Urothelium cell line (cell line): ENCODE measurements around the gene PKNOX1.
"Not testable (repeated sequence)": the region's sequence is repeated elsewhere in the genome, so short reads cannot be mapped to it uniquely, and the experiment has no call there.

ENCODE experiments used
- DNase-seq: peaks from one replicate; pipeline ENCODE4 v3.0.0; 2011; ENCODE audit warnings: low spot score, mixed read lengths
- FAIRE-seq: peaks from 2 replicates; lab custom pipeline; 2011; peaks lifted over from hg19 to GRCh38; lab: Jason Lieb, UNC

The PKNOX1 gene

DNA sequence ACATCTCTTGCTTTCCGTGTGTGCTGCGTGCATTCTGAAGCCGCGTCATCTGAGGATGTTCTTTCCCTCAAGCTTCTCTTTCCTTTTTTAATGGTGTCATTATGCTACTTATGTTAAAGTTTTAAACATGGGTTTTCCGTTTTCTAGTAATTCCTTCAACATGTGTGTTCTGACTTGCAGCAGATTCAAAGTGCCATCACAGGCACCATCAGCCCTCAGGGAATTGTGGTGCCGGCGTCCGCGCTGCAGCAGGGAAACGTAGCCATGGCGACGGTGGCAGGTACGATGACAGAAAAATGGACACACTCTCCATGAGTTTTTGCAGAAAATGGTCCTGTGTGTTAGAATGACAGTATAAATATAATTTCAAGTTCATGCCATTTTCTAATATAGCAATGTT is 42.4 kb downstream of the PKNOX1 start:
- DNase-seq (no peak), FAIRE-seq (no peak)

DNA sequence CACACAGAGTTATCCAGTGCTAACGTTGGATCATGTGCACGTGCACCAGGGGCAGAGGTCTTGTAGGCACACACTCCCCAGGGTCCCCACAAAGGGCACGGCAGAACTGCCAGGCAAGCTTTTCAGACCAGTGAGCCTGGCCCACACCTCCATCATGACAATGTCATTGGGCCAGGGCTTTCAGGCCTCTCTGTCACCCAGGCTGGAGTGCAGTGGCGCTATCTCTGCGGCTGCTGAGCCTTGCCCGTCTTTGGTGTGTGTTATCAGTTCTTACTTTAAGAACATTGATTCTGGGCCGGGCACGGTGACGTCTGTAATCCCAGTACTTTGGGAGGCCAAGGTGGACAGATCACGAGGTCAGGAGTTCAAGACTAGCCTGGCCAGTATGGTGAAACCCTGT is 44.2 kb downstream of the PKNOX1 start:
- DNase-seq (no peak), FAIRE-seq (no peak)

DNA sequence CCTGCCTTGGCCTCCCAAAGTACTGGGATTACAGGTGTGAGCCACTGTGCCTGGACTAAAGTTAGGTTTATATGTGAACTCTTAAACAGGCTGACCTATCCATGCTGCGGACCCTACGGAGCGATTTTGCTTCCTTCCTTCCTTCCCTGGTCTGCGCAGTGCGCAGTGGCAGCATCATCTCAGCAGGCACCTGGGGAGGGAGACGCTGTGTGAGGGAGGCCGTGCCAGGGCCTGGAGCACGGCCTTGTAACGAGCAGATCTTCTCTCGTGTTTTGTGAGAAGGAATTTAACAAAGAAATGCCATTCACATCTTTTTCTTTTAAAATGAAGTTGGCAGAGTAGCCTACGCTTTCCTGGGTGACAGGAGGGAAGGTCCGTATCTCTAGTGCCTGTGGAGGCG is 45.8 kb downstream of the PKNOX1 start:
- DNase-seq, result no peak
- FAIRE-seq, result no peak

DNA sequence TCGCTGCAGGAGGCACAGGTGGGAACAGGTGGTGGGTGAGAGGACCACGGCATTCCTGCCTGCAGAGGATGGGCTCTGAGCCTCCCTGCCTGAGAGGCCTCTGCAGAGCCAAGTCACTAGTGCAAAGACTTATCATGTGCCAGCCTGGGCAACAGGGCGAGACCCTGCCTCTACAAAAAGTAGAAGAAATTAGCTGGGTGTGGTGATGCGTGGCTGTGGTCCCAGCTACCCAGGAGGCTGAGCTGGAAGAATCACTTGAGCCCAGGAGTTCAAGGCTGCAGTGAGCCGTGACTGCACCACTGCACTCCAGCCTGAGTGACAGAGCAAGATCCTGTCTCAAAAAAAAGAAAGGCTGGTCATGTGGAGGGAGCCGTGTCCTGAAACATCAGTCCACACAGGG is 46.4 kb downstream of the PKNOX1 start:
- FAIRE-seq (no peak), DNase-seq (no peak)

DNA sequence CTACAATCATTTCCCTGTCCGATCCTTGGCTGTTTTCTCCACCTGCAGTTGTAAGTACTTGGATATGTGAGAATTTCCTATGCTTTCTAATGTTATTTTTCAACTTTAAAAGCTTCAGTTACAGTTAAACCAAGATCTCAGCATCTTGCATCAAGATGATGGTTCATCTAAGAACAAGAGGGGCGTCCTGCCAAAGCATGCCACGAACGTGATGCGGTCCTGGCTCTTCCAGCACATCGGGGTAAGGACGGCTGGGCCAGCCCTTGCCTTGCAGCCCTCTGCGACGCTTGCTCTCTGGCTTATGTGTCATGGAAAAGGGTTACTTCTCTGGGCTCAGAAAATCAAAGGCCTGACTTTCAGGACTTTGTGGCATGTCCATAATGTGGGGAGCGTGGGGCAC is 46.8 kb downstream of the PKNOX1 start:
- no peak for DNase-seq
- no peak for FAIRE-seq

DNA sequence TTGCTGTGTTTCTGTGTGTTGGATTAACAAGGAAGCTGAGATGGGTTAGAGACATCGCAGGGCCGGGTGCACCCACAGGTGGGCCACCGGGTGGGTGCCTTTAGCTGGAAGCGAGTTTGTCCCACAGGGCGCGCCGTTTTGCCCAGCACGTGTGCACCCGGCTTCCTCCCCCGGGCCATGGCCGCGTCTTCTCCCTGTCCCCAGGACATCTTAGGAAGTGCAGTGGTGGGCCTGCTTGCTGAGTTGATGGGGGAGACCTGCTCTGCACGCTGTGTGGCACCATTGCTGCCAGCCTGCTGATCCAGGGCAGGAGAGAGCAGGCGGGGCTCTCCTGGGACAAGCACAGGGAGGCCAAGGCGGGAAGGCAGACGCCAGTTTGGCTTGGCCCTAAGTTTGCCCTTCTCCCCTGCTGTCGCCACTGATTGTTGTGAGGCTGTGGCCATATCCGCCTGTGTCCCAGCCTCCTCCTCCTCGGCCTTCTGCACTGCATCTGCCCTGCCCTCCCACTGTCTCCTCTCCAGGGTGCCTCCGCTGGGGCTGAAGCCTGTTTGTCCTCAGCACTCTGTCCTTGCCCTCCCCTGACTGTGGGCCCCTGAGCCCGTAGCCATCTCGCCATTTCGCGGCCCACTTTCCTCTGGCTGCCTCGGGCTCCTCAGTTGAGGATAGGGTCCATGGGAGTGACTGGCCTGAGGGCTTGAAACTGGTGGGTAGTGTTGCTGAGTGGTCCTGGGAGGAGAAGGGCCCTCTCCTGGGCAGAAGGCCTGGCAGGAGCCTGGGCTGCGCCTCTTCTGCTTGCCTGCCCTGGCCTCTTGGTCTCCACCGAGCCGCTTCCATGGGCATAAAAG is 47.6 kb downstream of the PKNOX1 start:
- DNase-seq (no peak), FAIRE-seq (no peak)

DNA sequence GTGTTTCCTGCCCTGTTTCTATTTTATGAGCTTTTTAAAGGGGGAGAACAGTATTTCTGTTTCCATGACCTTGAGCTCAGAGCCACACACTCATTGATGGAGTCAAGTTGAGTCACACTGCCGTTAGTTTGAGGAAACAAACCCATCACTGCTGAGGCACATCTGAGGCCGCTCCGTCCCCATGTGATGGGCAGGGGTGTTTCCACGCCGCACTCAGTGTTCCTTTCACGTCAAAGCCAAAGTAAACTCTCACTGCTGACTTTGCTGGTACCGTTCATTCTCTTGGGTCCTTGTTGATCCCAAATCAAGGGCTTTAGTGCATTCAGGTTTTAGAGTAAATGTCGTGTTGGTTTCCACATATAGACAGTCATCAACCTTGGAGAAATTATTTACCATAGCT is 48.8 kb downstream of the PKNOX1 start:
- FAIRE-seq (no peak), DNase-seq (no peak)

DNA sequence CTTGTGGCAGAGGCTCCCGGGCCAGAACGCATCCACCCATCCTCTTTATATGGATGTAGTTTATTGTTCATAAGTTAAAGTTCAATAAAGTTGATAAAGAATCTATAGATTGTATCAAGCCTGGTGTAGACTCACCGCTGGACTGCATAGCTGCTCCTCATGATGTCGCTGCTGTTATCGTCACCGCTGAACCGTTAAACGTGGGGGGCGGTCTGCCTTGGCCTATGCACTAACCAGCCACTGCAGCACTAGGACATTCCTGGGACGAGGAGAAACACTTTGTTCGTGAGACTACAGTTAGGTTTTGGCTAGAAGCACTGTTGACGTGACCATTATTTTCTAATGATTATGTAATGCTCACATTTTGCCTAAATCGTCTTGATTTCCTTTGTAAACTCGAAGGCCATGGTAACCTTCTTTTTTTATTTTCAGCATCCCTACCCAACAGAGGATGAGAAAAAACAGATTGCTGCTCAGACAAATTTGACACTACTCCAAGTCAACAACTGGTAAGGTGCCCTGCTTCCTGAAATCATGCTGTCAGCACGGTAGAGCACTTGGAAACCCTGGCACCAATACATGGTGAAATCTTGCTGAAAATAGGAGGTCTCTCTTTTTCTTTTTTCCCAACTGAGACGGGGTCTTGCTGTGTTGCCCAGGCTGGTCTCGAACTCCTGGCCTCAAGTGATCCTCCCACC is 50.2 kb downstream of the PKNOX1 start:
- FAIRE-seq, result no peak
- no peak for DNase-seq

DNA sequence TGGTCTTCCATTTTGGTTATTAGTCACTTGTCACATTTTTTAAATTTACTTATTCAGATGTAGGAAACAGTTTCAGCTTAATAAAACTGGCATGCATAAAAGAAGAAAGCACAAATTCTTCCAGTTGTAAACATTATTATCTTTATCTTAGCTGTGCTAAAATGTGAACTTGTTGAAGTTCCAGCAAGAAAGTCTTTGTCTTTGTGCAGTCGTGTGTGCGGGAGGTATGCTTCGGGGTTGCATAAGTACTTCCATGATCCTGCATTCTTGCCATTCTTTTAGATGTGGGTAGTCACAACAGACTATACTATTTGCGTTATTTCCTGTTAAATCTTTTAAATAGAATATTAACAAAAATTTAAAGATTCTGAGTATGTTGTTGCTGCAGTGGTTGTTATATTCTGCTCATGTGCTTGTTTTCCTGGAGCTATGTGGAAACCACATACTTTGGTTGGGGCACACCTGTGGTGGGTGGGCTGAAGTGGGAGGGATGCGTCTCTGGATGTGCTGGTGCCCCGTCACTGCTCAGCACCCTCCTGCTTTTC is 51.3 kb downstream of the PKNOX1 start:
- DNase-seq, result no peak
- FAIRE-seq, result no peak

DNA sequence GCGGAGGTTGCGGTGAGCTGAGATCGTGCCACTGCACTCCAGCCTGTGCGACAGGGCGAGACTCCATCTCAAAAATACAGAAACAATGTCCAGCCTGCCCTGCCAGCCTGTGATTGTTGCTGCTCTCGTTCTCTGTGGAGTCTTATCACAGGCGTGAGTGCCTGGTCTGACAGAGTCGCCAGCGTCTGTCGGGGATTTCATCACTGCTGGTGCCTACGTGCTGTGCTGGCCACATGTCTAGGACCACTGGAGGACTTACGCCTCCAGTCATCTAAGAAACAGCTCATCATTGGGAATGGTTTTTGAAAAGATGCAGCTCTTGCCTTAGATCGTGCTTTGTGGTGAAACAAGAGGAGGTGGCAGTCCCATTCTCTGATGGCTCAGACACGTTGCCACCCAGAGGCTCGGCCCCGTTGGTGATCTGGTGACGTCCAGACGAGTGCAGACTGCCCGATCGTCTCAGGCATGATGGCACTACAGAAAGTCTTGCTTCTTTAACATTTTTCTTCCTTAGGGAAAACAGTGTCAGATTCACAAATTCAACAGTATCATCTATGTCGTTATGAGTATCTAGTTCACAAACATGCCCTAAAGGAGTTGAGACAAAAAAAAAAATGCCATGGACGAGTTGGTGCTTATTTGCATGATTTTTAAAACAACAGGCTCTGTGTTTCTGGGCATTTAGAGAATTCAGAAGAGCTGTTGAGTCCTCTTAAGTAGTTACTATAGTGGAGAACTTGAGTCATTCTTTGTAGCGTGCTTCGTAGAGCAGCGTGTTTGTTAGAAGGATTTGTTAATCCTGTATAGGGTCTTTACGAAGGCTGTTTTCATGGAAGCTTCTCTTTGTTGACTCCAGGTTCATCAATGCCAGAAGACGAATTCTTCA is 53.7 kb downstream of the PKNOX1 start:
- DNase-seq, result no peak
- no peak for FAIRE-seq

DNA sequence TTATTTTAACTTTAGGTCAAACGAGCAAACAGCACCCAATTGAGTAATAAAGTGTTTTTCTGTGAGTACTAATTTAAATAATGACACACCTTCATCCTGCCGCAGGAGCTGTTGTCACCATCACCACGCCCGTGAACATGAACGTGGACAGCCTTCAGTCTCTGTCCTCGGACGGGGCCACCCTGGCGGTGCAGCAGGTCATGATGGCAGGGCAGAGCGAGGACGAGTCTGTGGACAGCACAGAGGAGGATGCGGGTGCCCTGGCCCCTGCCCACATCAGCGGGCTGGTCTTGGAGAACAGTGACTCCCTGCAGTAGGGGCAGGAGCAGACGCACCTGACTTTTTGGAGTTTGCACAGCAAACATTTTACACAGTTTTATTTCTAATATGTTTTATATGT is 55.4 kb downstream of the PKNOX1 start:
- no peak for FAIRE-seq

DNA sequence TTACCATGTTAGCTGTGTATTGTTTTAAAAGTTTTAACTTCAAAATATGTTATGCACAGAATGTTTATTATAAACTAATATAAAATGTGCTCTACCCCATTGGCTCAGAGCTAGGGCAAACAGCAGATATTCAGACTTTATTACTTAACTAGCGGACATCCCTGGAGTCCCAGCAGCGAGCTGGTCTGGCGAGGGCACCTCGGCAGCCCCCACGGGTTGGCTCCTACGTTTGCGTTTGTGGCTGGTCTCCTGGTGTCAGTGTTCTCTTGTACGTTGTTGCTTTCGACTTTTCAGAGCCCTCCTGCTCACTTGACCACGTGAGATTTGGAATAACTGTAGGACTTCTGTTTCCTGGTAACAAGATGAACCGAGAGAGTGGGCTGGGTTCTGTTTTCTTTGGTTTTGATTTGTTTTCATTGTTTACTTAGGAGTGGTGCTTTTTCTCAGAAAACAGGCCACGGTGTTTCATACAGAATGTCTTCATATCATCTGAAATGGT is 56.8 kb downstream of the PKNOX1 start:
- FAIRE-seq (no peak), DNase-seq (no peak)

More for the DNA sequence above, 55.4 kb downstream of the PKNOX1 start:
- DNase-seq, result no peak

DNA sequence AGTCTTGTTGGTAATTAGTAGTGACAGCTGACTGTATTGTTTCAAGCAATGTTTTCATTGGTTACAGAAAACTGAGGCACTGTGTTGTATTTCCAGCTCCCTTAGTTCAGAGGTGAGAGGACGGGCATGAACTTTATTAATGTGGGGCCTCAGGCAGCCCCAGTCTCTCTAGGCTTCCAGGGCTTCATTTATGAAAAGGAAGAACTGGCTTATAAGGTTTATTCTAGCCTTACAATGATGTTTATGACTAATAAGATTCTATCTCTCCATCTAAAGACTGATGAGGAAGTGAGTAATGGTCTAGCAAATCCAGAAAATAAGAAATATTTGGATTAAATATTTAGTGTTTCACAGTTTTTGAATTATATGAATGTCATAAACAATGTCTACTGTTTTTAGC is 59.7 kb downstream of the PKNOX1 start:
- FAIRE-seq, result no peak

DNA sequence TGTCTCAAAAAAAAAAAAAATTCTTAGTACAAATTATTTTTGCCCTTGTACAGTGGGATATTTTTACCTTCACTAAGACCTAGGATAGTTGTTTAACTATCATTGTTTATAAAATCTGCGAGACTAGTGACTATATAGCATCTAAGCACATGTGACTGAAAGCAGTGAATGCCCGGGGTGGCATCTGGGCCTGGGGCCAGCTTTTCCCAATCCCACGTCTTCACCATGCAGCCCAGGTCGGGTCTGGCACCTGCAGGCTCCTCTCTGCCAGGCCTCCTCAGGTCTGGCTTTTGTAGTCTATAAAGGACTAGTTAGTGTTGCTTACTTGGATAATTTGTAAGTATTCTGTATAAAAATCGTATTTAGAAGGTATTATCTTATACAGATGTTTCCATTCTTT is 60.5 kb downstream of the PKNOX1 start:
- FAIRE-seq (no peak), DNase-seq (no peak)

More for the DNA sequence above, 59.7 kb downstream of the PKNOX1 start:
- DNase-seq, result no peak

DNA sequence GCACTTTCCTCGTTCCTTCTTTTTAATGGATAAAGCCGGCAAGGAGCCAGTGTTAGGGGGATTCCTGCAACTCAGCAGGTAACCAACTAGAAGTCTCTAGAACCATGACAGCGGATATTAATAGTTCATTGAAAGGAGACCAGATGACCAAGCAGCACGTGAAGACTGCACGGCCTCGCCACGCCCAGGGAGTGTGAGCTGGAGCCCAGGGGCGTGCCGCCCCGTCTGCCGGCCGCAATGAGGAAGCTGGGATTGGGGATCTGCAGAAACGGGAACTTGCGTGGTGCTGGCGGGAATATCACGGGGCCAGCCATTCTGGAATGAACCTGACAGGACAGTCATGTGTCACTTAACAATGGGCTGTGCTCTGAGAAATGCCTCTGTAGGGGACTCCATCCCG is 62.5 kb downstream of the PKNOX1 start:
- not testable (repeated sequence) for FAIRE-seq, DNase-seq

DNA sequence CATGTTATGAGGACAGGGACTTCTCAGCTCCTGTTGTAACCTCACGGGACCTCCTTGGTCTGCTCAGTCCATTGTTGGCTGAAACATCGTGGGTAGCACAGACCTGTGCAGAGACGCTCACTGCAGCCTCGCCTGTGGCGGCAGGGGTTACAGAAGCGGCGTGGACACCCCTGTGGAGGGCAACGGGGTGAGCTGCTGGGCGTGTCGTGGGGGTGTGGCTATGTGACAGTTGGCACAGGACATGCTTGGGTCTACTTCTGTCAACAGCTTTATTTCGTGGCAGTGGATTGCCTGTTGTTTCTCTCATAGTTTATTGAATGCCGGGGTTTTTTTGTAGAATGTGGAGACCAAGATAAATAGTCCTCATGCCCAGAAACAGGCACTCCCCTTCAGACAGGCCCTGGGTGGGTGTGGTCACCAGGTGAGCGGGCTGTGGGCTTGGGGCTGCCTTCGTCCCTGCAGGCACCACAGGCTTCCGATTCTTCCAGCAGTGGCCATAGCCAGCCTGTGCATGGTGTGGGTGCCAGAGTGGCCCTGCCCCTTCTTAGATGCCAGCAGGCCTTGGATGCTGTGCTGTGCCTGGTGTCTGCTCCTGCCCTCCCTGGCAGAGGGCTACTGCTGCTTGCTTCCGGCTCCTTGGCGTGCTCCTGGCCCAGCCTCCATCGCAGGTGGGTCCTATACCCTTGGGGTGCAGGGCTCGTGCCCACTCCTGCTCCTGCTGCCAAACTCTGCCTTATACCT is 63.7 kb downstream of the PKNOX1 start:
- FAIRE-seq, DNase-seq: not testable (repeated sequence)

DNA sequence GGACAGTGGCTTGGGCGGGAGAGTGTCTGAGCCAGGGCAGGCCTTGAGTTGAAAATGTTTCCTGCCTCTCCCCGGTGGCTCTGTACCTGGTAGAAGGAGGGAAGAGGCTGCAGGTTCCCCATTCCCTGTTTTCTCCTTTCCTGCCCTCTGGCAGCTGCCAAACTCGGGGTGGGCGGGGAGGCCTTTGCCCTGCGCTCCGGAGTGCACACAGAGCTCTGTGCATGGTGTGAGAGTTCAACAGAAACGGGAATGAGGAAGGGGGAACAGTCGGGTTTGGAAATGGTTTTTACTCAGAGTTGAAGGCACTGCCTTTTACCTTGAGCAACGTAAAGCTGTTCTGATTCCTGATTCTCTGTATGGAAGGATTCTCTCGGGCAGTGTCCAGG is 64.3 kb downstream of the PKNOX1 start:
- DNase-seq, FAIRE-seq: not testable (repeated sequence)

DNA sequence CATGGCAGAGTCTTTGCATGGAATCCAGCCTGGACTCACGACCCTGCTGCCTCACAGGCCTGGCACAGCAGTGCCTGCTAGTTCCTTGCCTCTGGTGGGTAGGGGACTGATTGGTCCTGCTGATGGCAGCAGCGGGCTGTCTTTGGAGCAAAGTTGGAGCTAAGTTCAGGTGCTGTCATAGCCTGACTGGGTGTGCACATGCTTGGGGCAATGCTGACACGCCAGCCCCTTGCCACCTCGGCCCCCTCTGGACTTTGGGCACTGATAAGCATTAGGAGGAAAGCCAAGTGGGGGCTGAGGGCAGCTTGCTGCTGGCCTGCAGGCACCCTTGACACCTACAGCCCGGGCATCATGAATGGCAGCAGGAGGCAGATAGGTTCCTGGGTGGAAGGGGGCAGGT is 67.8 kb downstream of the PKNOX1 start:
- not testable (repeated sequence) for DNase-seq, FAIRE-seq

DNA sequence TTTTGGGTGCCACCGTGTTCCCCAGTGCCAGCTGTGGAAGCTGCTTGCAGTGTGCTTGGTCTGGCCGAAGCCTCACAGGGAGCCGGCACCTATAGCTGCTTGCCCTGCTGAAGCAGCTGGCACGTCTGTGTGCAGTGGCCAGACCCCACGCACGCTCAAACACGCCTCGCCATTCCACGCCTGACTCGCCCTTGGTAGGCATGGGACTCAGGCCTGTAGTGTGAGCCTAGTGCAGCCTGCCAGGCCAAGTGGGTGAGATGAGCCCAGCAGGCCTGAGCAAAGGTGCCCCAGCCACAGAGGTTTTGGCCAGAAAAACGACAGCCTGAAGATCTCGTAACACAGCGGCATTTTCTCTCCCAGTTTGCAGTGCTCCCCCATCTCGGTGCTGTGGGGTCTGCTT is 68.9 kb downstream of the PKNOX1 start:
- not testable (repeated sequence) for FAIRE-seq, DNase-seq

DNA sequence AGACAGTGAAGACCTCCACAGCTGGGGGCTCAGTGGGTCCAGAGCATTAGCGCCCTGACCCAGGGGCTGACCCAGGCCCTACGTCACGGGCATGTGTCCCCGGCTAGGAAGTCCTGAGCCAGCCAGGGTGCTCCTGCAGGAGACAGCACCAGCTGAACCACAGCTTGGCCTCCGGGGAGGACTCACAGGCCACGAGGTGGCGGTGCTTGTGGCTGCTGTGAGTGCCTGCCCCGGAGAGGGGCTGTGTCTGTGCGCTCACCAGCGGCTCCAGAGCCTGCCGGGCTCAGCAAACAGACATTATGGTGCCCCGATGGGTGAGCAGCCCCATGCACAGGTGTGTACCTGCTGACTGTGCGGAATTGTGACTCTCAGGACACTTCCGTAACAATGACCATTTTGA is 70.2 kb downstream of the PKNOX1 start:
- DNase-seq, FAIRE-seq: not testable (repeated sequence)
